Left lung (tissue), 10 donors: ENCODE measurements around the gene FKBP4. TPM values are rescaled to one million over a fixed set of nuclear protein-coding genes. Genes with fewer than 3 reads are reported as not detected.

Experiments used
- ATAC-seq: fragments of 200-7000 bp; cut with Tn5 transposase; one replicate; pipeline ENCODE4 v1.9.1; 2020; ENCODE audit warnings: moderate library complexity
- DNase-seq, 4 donors: peaks; one replicate each; pipeline ENCODE4 v3.0.0-alpha.2; 2013 to 2020
- H3K27ac ChIP-seq, 2 donors: fragments of 200-600 bp; sonication (generic) in 1 of 2; one replicate each; pipeline versions ENCODE4 v1.5.0 to v1.8.0; 2020 to 2021
- H3K27me3 ChIP-seq, 2 donors: fragments of 200-600 bp; sonication (generic) in 1 of 2; one replicate each; pipeline versions ENCODE4 v1.5.0 to v1.8.0; 2020 to 2021
- H3K36me3 ChIP-seq, 2 donors: fragments of 200-600 bp; sonication (generic) in 1 of 2; one replicate each; pipeline versions ENCODE4 v1.5.0 to v1.8.0; 2020 to 2021
- H3K4me1 ChIP-seq, 2 donors: fragments of 200-600 bp; one replicate each; pipeline ENCODE4 v1.8.0; 2021
- H3K4me3 ChIP-seq, 2 donors: fragments of 200-600 bp; sonication (generic) in 1 of 2; one replicate each; pipeline versions ENCODE4 v1.5.0 to v1.8.0; 2020 to 2021; ENCODE audit warnings: mild to moderate bottlenecking in 1 of 2
- H3K9me3 ChIP-seq, 2 donors: fragments of 200-600 bp; sonication (generic) in 1 of 2; one replicate each; pipeline versions ENCODE4 v1.5.0 to v1.8.0; 2020 to 2021
- CTCF ChIP-seq, 2 donors: fragments of 200-600 bp; sonication (generic) in 1 of 2; IDR thresholded peaks; one replicate each; pipeline versions ENCODE4 v1.5.0 to v1.8.0; 2021; ENCODE audit warnings: antibody characterized with exemption in 2 of 2
- intact Hi-C, 2 donors: fragments of 100-400 bp; cut with DNase I; formaldehyde crosslinking; loops; one replicate each; pipeline versions ENCODE4 v1.11.2 to v1.14.2; 2022
- polyA plus RNA-seq, 6 donors: library from polyadenylated mRNA; unstranded; fragments of 120-200 nt; gene quantifications; one replicate each; pipeline ENCODE4 v1.2.1, GENCODE V29; 2013; ENCODE audit not compliant: insufficient read length in 6 of 6
- total RNA-seq, 2 donors: library from RNA; stranded (reverse); fragmentation: NEBNext Ultra II Directional; extraction: Animal tissue kit (Norgen Biotek cat#: 25700); gene quantifications; one replicate each; pipeline ENCODE4 v1.2.1, GENCODE V29; 2021
- donor health status: DM: no; HTN: yes; CAD: no.
- donor health status: DM: no; HTN: no; CAD: no.

FKBP4 gene
- total and polyA plus RNA-seq, 8 donors, result 48.1 to 110 (median 85.2) TPM

DNA sequence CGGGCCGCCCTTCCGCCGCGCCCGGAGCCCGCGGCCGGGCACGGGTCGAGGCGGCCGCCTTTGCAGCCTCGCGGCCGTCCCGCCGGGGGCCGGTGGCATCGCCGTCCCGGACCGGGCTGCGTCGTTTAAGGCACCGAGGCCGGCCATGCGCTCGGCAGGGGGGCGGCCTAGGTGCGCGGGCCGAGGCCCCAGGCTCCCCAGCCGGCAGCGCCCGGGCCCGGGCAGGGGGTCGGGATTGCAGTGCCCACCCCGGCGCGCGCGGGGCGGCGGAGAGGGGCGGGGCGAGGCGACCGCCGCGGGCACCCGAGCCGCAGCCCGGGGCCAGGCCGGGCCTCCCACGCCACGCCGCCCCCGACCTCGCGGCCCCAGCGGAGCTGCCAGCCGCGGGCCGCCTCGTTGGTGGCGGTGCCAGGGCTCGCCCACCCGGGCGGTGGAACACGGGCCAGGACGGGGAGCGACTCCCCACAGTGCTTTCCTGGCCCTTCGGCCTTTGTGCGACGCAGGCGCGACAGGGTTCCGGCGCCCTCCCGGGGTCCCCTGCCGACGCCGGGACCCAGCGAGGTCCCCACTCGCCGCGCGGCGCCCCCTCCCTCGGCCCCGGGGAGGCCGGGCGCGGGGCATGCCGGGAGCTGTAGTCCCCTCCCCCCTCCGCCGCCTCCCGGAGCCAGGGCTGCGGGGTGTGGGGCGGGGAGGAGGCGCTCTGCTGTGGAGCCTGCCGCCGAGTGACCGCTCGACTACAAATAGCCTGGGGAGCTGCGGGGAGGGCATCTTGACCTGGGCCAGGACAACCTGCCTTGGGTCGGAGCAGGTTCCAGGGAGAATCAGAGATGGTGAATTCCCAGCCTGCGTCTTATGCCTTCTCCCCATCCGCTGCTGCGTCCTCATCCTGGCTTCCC lies 769 bp downstream of the FKBP4 start:
- Histone ChIP-seq H3K27ac (peak overlapping the region; percentile 75 to 85), H3K4me3 (peak overlapping the region; percentile 72 to 91), H3K4me1 (peaks cover 9 to 23% of the 10 kb centered on the region in 2 donors), H3K36me3 (peaks cover 5 to 35% of the 10 kb centered on the region in 2 donors), H3K9me3 (no peaks in the 10 kb centered on the region), H3K27me3 (peaks cover 0 to 20% of the 10 kb centered on the region in 2 donors)
- ATAC-seq (peak; percentile 88), DNase-seq (peak; percentile 64 to 95 (median 83))
- intact Hi-C loops, result no loop called here
- TF ChIP-seq CTCF (IDR thresholded peaks at IDR 0.05), result no peak

DNA sequence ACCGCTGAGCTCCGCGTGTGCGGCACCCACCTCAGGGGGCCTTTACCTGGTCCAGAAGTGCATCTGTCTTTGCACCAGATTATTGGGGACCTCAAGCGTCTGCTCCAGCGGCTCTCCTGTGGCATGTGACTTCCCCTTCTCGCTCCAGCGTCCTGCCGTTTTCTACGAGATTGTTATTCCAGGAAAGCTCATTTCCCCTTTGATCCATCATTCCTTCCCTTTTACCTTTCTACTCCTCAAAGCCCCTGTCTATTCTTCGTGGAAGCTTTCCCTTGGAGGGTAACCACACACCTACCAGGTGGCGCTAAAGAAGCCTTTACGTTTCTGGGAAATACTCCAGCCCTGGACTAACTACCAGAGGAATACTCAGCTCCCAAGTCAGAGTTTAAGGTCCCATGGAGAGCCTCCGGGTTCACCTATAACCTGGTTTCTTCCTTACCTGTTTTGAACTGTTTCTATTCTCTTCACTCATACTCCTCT lies 1.5 kb downstream of the FKBP4 start:
- DNase-seq (no peak), ATAC-seq (peak; percentile 12)
- intact Hi-C loops, result no loop called here
- TF ChIP-seq CTCF (IDR thresholded peaks at IDR 0.05), result no peak
- Histone ChIP-seq H3K4me3 (peak overlapping the region; percentile 72 to 91), H3K36me3 (peaks cover 5 to 41% of the 10 kb centered on the region in 2 donors), H3K4me1 (peaks cover 9 to 23% of the 10 kb centered on the region in 2 donors), H3K9me3 (no peaks in the 10 kb centered on the region), H3K27ac (peak overlapping the region; percentile 75 to 81), H3K27me3 (peaks cover 0 to 20% of the 10 kb centered on the region in 2 donors)

- Histone ChIP-seq H3K4me3 (no peak overlapping the region), H3K9me3 (no peaks in the 10 kb centered on the region), H3K27me3 (peaks cover 0 to 20% of the 10 kb centered on the region in 2 donors), H3K36me3 (peaks cover 5 to 58% of the 10 kb centered on the region in 2 donors), H3K27ac (no peak overlapping the region), H3K4me1 (peaks cover 9 to 23% of the 10 kb centered on the region in 2 donors)
- DNase-seq (no peak), ATAC-seq (no peak)
- no peak for TF ChIP-seq CTCF (IDR thresholded peaks at IDR 0.05)
- intact Hi-C loops, result no loop called here
Observed at GRCh38 chr12:2797721-2798418, 3.1 kb downstream of the FKBP4 start.

- no peak for TF ChIP-seq CTCF (IDR thresholded peaks at IDR 0.05)
- Histone ChIP-seq H3K9me3 (no peaks in the 10 kb centered on the region), H3K4me1 (peaks cover 9 to 18% of the 10 kb centered on the region in 2 donors), H3K36me3 (peaks cover 5 to 80% of the 10 kb centered on the region in 2 donors), H3K27ac (no peak overlapping the region), H3K4me3 (no peak overlapping the region), H3K27me3 (no peaks in the 10 kb centered on the region)
- no peak for ATAC-seq
- DNase-seq, result no peak
- intact Hi-C loops, result no loop called here
Observed at GRCh38 chr12:2800046-2800570, 5.3 kb downstream of the FKBP4 start.
